GM12878 (cell line): ENCODE data around the gene KRTAP17-1. TPM values are rescaled to one million over a fixed set of nuclear protein-coding genes. Genes with fewer than 3 reads are reported as not detected.

Experiments used
- ATAC-seq: fragments of 200-7000 bp; cut with Tn5 transposase; 3 replicates; pipeline ENCODE4 v1.9.1; 2020; ENCODE audit warnings: mild to moderate bottlenecking, moderate library complexity
- BruUV-seq: library from RNA; stranded (reverse); fragments of 400-500 nt; replicated peaks from 2 replicates; lab custom pipeline; 2021; lab: Mats Ljungman, UMichigan
- CTCF ChIA-PET: fragments of 300-600 bp; sonication (Branson Sonifier 250); formaldehyde crosslinking; extraction: SDS; loops from one replicate; lab custom pipeline; 2021; ENCODE audit warnings: inconsistent platforms; lab: Yijun Ruan, JAX
- POLR2A ChIA-PET: fragments of 350-600 bp; formaldehyde crosslinking; extraction: SDS; loops from one replicate; lab custom pipeline; 2021; ENCODE audit warnings: inconsistent platforms; lab: Charles Lee
- RAD21 ChIA-PET: fragments of 300-600 bp; sonication (Branson Sonifier 250); formaldehyde crosslinking; loops from one replicate; lab custom pipeline; 2023; ENCODE audit warnings: antibody characterized with exemption; ENCODE audit not compliant: unreplicated experiment; lab: Charles Lee
- SMC1A ChIA-PET: fragments of 300-600 bp; sonication (Branson Sonifier 250); formaldehyde crosslinking; loops from one replicate; lab custom pipeline; 2023; ENCODE audit not compliant: unreplicated experiment, uncharacterized antibody; lab: Charles Lee
- DNase-seq: peaks from one replicate; pipeline ENCODE4 v3.0.0-alpha.2; 2011; ENCODE audit warnings: low read depth, low spot score
- FAIRE-seq: peaks from 3 replicates; lab custom pipeline; 2011; peaks lifted over from hg19 to GRCh38; lab: Jason Lieb, UNC
- H2AFZ ChIP-seq: 2 replicates; pipeline ENCODE4 v1.6.0; 2011; ENCODE audit warnings: low read depth, low read length, control low read depth; ENCODE audit not compliant: control insufficient read depth
- H3K27ac ChIP-seq: 2 replicates; pipeline ENCODE4 v1.5.1; 2011; ENCODE audit warnings: control low read depth; ENCODE audit not compliant: control insufficient read depth, insufficient read depth
- H3K27me3 ChIP-seq, 2 experiments: replicated peaks in 1 of 2; 2 replicates each; pipeline versions ENCODE4 v1.6.0 to v1.6.1; 2011; ENCODE audit warnings: low read length in 1 of 2; ENCODE audit not compliant: control insufficient read depth in 2 of 2, insufficient read depth in 2 of 2
- H3K36me3 ChIP-seq, 2 experiments: 2 replicates each; pipeline ENCODE4 v1.5.1; 2011; ENCODE audit warnings: low read length in 1 of 2; ENCODE audit not compliant: control insufficient read depth in 2 of 2, insufficient read depth in 2 of 2
- H3K4me1 ChIP-seq: 2 replicates; pipeline ENCODE4 v1.6.1; 2011; ENCODE audit warnings: mild to moderate bottlenecking, low read length, moderate library complexity, mixed read lengths; ENCODE audit not compliant: control insufficient read depth, insufficient read depth
- H3K4me2 ChIP-seq: 2 replicates; pipeline ENCODE4 v1.6.0; 2011; ENCODE audit warnings: control low read depth; ENCODE audit not compliant: control insufficient read depth, insufficient read depth
- H3K4me3 ChIP-seq: fragments of 200-600 bp; sonication (generic); 2 replicates; pipeline ENCODE4 v1.5.1; 2016
- H3K79me2 ChIP-seq: 2 replicates; pipeline ENCODE4 v1.6.0; 2011; ENCODE audit warnings: low read length; ENCODE audit not compliant: control insufficient read depth, insufficient read depth
- H3K9ac ChIP-seq: 2 replicates; pipeline ENCODE4 v1.8.0; 2011; ENCODE audit warnings: low read length, control low read depth, mixed read lengths; ENCODE audit not compliant: control insufficient read depth, insufficient read depth
- H3K9me3 ChIP-seq: replicated peaks from 3 replicates; pipeline ENCODE4 v1.5.1; 2011; ENCODE audit warnings: mild to moderate bottlenecking, low read length; ENCODE audit not compliant: control insufficient read depth, insufficient read depth
- H4K20me1 ChIP-seq: 2 replicates; pipeline ENCODE4 v1.6.0; 2011; ENCODE audit not compliant: control insufficient read depth, insufficient read depth
- CEBPB ChIP-seq, 2 experiments: fragments of 150-350 bp in 1 of 2; IDR thresholded peaks; 2 replicates each; pipeline ENCODE4 v1.6.1; 2012 to 2014; ENCODE audit warnings: low read depth in 2 of 2, low read length in 2 of 2, borderline replicate concordance in 1 of 2, inconsistent platforms in 1 of 2
- CHD2 ChIP-seq: IDR thresholded peaks from 2 replicates; pipeline ENCODE4 v1.6.1; 2011; ENCODE audit warnings: low read depth, low read length, improper control_type of control experiment, borderline replicate concordance
- CREB1 ChIP-seq: IDR thresholded peaks from 2 replicates; pipeline ENCODE4 v1.6.1; 2012; ENCODE audit warnings: low read depth, mild to moderate bottlenecking, inconsistent platforms
- FOXM1 ChIP-seq: IDR thresholded peaks from 2 replicates; pipeline ENCODE4 v1.6.1; 2012; ENCODE audit warnings: low read depth, mild to moderate bottlenecking, inconsistent platforms, low read length, moderate library complexity
- MTA2 ChIP-seq: fragments of 450-650 bp; IDR thresholded peaks from 2 replicates; pipeline ENCODE4 v1.6.1; 2016; ENCODE audit warnings: low read depth, mild to moderate bottlenecking, moderate library complexity
- MTA3 ChIP-seq: IDR thresholded peaks from 2 replicates; pipeline ENCODE4 v1.6.1; 2012; ENCODE audit warnings: low read length, inconsistent platforms, borderline replicate concordance
- MYC ChIP-seq: IDR thresholded peaks from 2 replicates; pipeline ENCODE4 v1.6.1; 2011; ENCODE audit warnings: mild to moderate bottlenecking, low read length, moderate library complexity, inconsistent platforms; ENCODE audit not compliant: insufficient read depth, insufficient replicate concordance, insufficient read length, severe bottlenecking
- RB1 ChIP-seq: fragments of 450-650 bp; formaldehyde crosslinking; IDR thresholded peaks from 2 replicates; pipeline ENCODE4 v1.6.1; 2017; ENCODE audit warnings: mild to moderate bottlenecking, borderline replicate concordance
- SMARCA5 ChIP-seq: fragments of 450-650 bp; IDR thresholded peaks from 2 replicates; pipeline ENCODE4 v1.6.1; 2017; ENCODE audit warnings: mild to moderate bottlenecking
- ZNF622 ChIP-seq: fragments of 450-650 bp; IDR thresholded peaks from 2 replicates; pipeline ENCODE4 v1.6.1; 2017; ENCODE audit warnings: mild to moderate bottlenecking, inconsistent platforms
- WGBS: methylation state at CpG from one replicate; pipeline ENCODE4 v1.1.6; 2016; ENCODE audit warnings: low lambda C conversion rate; ENCODE audit not compliant: insufficient replicate concordance, insufficient coverage; ENCODE audit errors: missing lambda C conversion rate; 5-methylcytosine and 5-hydroxymethylcytosine counted together
- in situ Hi-C: fragments of 300-500 bp; cut with MboI; formaldehyde crosslinking; loops from 9 replicates; pipeline ENCODE4 v1.14.3; 2018; ENCODE audit warnings: mixed read lengths
- intact Hi-C: fragments of 100-400 bp; cut with micrococcal nuclease; formaldehyde crosslinking; loops from one replicate; pipeline ENCODE4 v1.14.2; 2022; ENCODE audit not compliant: unreplicated experiment
- polyA plus RNA-seq, 11 experiments: library from polyadenylated mRNA; depleted of rRNA in 4 of 11; unstranded in 6 of 11; stranded (reverse) in 5 of 11; fragments of >200 nt; fragmentation: Nextera tagmentation in 4 of 11; fragmentation: Illumina TruSeq in 1 of 11; extraction: Ambion mirVana in 4 of 11; extraction: Trizol in 1 of 11; gene quantifications; 1 replicate in 1 of 11; 2 replicates in 10 of 11; pipeline versions ENCODE4 v1.2.1 to v1.2.3, GENCODE V29; 2011 to 2016; ENCODE audit warnings: inconsistent platforms in 2 of 11, missing spikeins in 2 of 11, low read depth in 1 of 11
- total RNA-seq, 4 experiments: library from RNA; depleted of rRNA in 3 of 4; stranded (reverse); fragments of >200 nt in 3 of 4; fragmentation: Illumina TruSeq in 1 of 4; extraction: Trizol in 1 of 4; gene quantifications; 2 replicates each; pipeline versions ENCODE4 v1.2.1 to v1.2.3, GENCODE V29; 2013 to 2021
- TF ChIP-seq, protein P1 (sequence below): fragments of 450-650 bp; IDR thresholded peaks from 2 replicates; pipeline ENCODE4 v1.6.1; 2018; ENCODE audit warnings: mild to moderate bottlenecking, low read depth, moderate library complexity; ENCODE audit not compliant: partially characterized antibody
- TF ChIP-seq, protein P2 (sequence below): fragments of 450-650 bp; IDR thresholded peaks from 2 replicates; pipeline ENCODE4 v1.6.1; 2017; ENCODE audit warnings: borderline replicate concordance
- TF ChIP-seq, protein P3 (sequence below): fragments of 450-650 bp; IDR thresholded peaks from 2 replicates; pipeline ENCODE4 v1.6.1; 2017; ENCODE audit warnings: mild to moderate bottlenecking, low read depth, inconsistent platforms; ENCODE audit not compliant: poor library complexity, severe bottlenecking
- TF ChIP-seq, protein P4 (sequence below): fragments of 450-650 bp; conservative IDR thresholded peaks from 2 replicates; pipeline ENCODE4 v1.6.1; 2017; ENCODE audit warnings: mild to moderate bottlenecking, moderate library complexity
- TF ChIP-seq, protein P5 (sequence below): IDR thresholded peaks from 2 replicates; pipeline ENCODE4 v1.6.1; 2011; ENCODE audit warnings: low read depth, low read length, improper control_type of control experiment, borderline replicate concordance

KRTAP17-1 gene
- total and polyA plus RNA-seq, 10 of the 15 experiments (the other 5 are each of a cell fraction or from before 2014, with no cell fraction given), result 0.16 to 5.7 (median 0.17) TPM; not detected in 7

DNA sequence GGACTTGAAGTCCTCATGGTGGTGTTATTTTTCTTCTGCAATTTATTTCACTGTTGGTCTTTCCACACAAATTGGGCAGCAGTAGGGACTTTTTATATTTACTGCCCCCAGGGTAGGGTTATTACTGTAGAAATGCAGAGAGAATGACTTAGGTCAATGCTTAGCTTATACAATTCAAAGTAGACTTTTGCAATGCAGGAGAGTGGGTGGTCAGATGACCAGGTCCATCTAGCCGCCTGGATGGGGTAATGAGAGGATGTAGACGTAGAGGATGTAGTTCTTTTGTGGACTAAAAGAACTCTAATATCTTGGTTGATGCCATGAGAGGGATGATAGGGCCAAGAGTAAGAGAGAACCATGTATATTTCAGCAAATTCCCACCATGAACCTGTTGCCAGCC, 2.7 kb upstream of the KRTAP17-1 start:
- SMC1A ChIA-PET, result no interaction called here
- no peak overlapping the region for H3K4me3 ChIP-seq
- CTCF ChIA-PET, result no interaction called here
- FAIRE-seq (no peak), ATAC-seq (no peak), DNase-seq (no peak)
- POLR2A ChIA-PET, result interaction anchor here (0.6 kb wide), 1 partner anchor 460 kb away, joined by 3 read pairs; no protein-coding TSS in a partner anchor
- in situ Hi-C loops, result no loop called here
- intact Hi-C loops, result no loop called here
- RAD21 ChIA-PET, result no interaction called here
- no peaks in the 10 kb centered on the region for H3K79me2 ChIP-seq
- H2AFZ ChIP-seq, result no peak overlapping the region
- H3K4me1 ChIP-seq, result no peaks in the 10 kb centered on the region
- 0% methylated on average over 2 of the region's 2 CpGs for WGBS
- H3K27me3 ChIP-seq, result no peaks in the 10 kb centered on the region
- TF ChIP-seq MYC (no peak), CEBPB (IDR thresholded peaks at IDR 0.05; ENCODE audit: borderline replicate concordance in 1 of 2, low read depth in 2 of 2, low read length in 2 of 2) (no peak), SMARCA5 (no peak), FOXM1 (no peak), ZNF622 (no peak), CHD2 (no peak), CREB1 (no peak), MTA3 (no peak), MTA2 (no peak), RB1 (no peak)
- TF ChIP-seq, protein P1, sequence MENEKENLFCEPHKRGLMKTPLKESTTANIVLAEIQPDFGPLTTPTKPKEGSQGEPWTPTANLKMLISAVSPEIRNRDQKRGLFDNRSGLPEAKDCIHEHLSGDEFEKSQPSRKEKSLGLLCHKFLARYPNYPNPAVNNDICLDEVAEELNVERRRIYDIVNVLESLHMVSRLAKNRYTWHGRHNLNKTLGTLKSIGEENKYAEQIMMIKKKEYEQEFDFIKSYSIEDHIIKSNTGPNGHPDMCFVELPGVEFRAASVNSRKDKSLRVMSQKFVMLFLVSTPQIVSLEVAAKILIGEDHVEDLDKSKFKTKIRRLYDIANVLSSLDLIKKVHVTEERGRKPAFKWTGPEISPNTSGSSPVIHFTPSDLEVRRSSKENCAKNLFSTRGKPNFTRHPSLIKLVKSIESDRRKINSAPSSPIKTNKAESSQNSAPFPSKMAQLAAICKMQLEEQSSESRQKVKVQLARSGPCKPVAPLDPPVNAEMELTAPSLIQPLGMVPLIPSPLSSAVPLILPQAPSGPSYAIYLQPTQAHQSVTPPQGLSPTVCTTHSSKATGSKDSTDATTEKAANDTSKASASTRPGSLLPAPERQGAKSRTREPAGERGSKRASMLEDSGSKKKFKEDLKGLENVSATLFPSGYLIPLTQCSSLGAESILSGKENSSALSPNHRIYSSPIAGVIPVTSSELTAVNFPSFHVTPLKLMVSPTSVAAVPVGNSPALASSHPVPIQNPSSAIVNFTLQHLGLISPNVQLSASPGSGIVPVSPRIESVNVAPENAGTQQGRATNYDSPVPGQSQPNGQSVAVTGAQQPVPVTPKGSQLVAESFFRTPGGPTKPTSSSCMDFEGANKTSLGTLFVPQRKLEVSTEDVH, result no peak
- TF ChIP-seq, protein P2, sequence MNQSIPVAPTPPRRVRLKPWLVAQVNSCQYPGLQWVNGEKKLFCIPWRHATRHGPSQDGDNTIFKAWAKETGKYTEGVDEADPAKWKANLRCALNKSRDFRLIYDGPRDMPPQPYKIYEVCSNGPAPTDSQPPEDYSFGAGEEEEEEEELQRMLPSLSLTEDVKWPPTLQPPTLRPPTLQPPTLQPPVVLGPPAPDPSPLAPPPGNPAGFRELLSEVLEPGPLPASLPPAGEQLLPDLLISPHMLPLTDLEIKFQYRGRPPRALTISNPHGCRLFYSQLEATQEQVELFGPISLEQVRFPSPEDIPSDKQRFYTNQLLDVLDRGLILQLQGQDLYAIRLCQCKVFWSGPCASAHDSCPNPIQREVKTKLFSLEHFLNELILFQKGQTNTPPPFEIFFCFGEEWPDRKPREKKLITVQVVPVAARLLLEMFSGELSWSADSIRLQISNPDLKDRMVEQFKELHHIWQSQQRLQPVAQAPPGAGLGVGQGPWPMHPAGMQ, result no peak
- TF ChIP-seq, protein P3, sequence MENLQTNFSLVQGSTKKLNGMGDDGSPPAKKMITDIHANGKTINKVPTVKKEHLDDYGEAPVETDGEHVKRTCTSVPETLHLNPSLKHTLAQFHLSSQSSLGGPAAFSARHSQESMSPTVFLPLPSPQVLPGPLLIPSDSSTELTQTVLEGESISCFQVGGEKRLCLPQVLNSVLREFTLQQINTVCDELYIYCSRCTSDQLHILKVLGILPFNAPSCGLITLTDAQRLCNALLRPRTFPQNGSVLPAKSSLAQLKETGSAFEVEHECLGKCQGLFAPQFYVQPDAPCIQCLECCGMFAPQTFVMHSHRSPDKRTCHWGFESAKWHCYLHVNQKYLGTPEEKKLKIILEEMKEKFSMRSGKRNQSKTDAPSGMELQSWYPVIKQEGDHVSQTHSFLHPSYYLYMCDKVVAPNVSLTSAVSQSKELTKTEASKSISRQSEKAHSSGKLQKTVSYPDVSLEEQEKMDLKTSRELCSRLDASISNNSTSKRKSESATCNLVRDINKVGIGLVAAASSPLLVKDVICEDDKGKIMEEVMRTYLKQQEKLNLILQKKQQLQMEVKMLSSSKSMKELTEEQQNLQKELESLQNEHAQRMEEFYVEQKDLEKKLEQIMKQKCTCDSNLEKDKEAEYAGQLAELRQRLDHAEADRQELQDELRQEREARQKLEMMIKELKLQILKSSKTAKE, result no peak
- TF ChIP-seq, protein P4, sequence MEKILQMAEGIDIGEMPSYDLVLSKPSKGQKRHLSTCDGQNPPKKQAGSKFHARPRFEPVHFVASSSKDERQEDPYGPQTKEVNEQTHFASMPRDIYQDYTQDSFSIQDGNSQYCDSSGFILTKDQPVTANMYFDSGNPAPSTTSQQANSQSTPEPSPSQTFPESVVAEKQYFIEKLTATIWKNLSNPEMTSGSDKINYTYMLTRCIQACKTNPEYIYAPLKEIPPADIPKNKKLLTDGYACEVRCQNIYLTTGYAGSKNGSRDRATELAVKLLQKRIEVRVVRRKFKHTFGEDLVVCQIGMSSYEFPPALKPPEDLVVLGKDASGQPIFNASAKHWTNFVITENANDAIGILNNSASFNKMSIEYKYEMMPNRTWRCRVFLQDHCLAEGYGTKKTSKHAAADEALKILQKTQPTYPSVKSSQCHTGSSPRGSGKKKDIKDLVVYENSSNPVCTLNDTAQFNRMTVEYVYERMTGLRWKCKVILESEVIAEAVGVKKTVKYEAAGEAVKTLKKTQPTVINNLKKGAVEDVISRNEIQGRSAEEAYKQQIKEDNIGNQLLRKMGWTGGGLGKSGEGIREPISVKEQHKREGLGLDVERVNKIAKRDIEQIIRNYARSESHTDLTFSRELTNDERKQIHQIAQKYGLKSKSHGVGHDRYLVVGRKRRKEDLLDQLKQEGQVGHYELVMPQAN, result no peak
- TF ChIP-seq, protein P5, sequence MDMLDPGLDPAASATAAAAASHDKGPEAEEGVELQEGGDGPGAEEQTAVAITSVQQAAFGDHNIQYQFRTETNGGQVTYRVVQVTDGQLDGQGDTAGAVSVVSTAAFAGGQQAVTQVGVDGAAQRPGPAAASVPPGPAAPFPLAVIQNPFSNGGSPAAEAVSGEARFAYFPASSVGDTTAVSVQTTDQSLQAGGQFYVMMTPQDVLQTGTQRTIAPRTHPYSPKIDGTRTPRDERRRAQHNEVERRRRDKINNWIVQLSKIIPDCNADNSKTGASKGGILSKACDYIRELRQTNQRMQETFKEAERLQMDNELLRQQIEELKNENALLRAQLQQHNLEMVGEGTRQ, result no peak
- no TSS peak for BruUV-seq
- no peaks in the 10 kb centered on the region for H4K20me1 ChIP-seq
- H3K9ac ChIP-seq, result no peak overlapping the region
- H3K4me2 ChIP-seq, result no peak overlapping the region
- no peaks in the 10 kb centered on the region for H3K36me3 ChIP-seq
- H3K9me3 ChIP-seq, result no peaks in the 10 kb centered on the region; the same call in 2 of the 3 replicates
- H3K27ac ChIP-seq, result no peak overlapping the region
